AG20443 (cell line): Measurements from ENCODE around the gene XCL2.
A peak's percentile ranks its signal among the peaks of the same experiment; 100 is the strongest.
"Not testable (repeated sequence)": the region's sequence is repeated elsewhere in the genome, so short reads cannot be mapped to it uniquely, and the experiment has no call there.

Source experiments
- DNase-seq: peaks from one replicate; pipeline ENCODE4 v3.0.0; 2012; ENCODE audit warnings: low spot score, mixed read lengths

XCL2 gene

GRCh38 chr1:168556647-168557046 lies 12.8 kb upstream of the XCL2 start:
- DNase-seq: no peak

- DNase-seq: no peak
These were observed 11.8 kb upstream of the XCL2 start for GRCh38 chr1:168555508-168556046.

- DNase-seq: no peak
These were observed 11.0 kb upstream of the XCL2 start for GRCh38 chr1:168554603-168555483.

GRCh38 chr1:168553680-168554553 lies 10.1 kb upstream of the XCL2 start:
- DNase-seq: no peak

- DNase-seq: no peak
These were observed 9.2 kb upstream of the XCL2 start for GRCh38 chr1:168552961-168553360.

- no peak for DNase-seq
These were observed 7.9 kb upstream of the XCL2 start for GRCh38 chr1:168551688-168552087.

- no peak for DNase-seq
These were observed 7.2 kb upstream of the XCL2 start for GRCh38 chr1:168550971-168551370.

GRCh38 chr1:168546553-168546895 lies 2.7 kb upstream of the XCL2 start:
- DNase-seq: not testable (repeated sequence)

- DNase-seq: peak; percentile 19
These were observed 2.1 kb upstream of the XCL2 start for GRCh38 chr1:168545678-168546552.

- not testable (repeated sequence) for DNase-seq
These were observed 819 bp downstream of the XCL2 start for GRCh38 chr1:168542978-168543377.

GRCh38 chr1:168540798-168541197 lies 3.0 kb downstream of the XCL2 start:
- not testable (repeated sequence) for DNase-seq

GRCh38 chr1:168535536-168535935 lies 8.3 kb downstream of the XCL2 start:
- DNase-seq: no peak

GRCh38 chr1:168531615-168532345 lies 12.0 kb downstream of the XCL2 start:
- DNase-seq: no peak

- DNase-seq: no peak
These were observed 14.3 kb downstream of the XCL2 start for GRCh38 chr1:168529518-168529917.

- DNase-seq: no peak
These were observed 22.3 kb downstream of the XCL2 start for GRCh38 chr1:168521401-168522000.

GRCh38 chr1:168520832-168521231 lies 23.0 kb downstream of the XCL2 start:
- no peak for DNase-seq

GRCh38 chr1:168520052-168520751 lies 23.6 kb downstream of the XCL2 start:
- no peak for DNase-seq

- DNase-seq: no peak
These were observed 25.0 kb downstream of the XCL2 start for GRCh38 chr1:168518813-168519212.

- DNase-seq: no peak
These were observed 25.6 kb downstream of the XCL2 start for GRCh38 chr1:168518201-168518689.

GRCh38 chr1:168514455-168514854 lies 29.3 kb downstream of the XCL2 start:
- DNase-seq: no peak
